ENCODE results near the gene ZNF136. TPM values are rescaled to one million over a fixed set of nuclear protein-coding genes. Genes with fewer than 3 reads are reported as not detected.
A peak's percentile ranks its signal among the peaks of the same experiment; 100 is the strongest.

Gene ZNF136
- total and polyA plus RNA-seq, 2 donors (not counting 1 experiment from before 2014, with no cell fraction given), result 4.2 to 9.2 TPM

DNA sequence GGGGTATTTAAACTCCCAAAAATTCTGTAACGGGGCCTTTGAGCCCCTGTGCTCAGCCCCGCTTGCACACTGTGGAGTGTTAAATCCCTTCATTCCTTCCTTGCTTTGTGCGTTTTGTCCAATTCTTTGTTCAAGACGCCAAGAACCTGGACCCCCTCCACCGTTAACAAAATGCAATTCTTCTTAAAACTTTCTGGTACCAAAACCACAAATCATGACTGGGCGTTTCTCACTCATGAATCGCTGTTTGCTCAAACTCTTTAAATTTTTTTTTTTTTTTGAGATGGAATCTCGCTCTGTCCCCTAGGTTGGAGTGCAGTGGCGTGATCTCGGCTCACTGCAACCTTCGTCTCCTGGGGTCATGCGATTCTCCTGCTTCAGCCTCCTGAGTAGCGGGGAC lies 23.6 kb upstream of the ZNF136 start:
- Histone ChIP-seq H3K36me3 (ENCODE audit: control insufficient read depth, insufficient read depth, low read length) (peaks cover 4% of the 10 kb centered on the region), H4K20me1 (ENCODE audit: control insufficient read depth, extremely low read depth, insufficient read depth, low read length) (no peaks in the 10 kb centered on the region), H2AFZ (ENCODE audit: low read length) (no peak overlapping the region), H3K27me3 (ENCODE audit: control insufficient read depth, insufficient read depth, low read length) (no peaks in the 10 kb centered on the region), H3K79me2 (ENCODE audit: control insufficient read depth, insufficient read depth, low read length) (peaks cover 12% of the 10 kb centered on the region), H3K27ac (ENCODE audit: insufficient read depth, low read length) (peak overlapping the region; percentile 91), H3K9ac (ENCODE audit: insufficient read depth, low read length) (peak overlapping the region; percentile 88), H3K4me2 (ENCODE audit: extremely low read depth, insufficient read depth, low read length) (peak overlapping the region; percentile 77), H3K9me3 (ENCODE audit: control insufficient read depth, insufficient read depth, low read depth, low read length) (no peaks in the 10 kb centered on the region), H3K4me1 (ENCODE audit: control insufficient read depth, extremely low read depth, insufficient read depth, low read length) (peaks cover 6% of the 10 kb centered on the region), H3K4me3 (replicated peaks in 1 of 4; ENCODE audit: control extremely low read depth in 1 of 4, insufficient read depth in 1 of 4, low read depth in 3 of 4, low read length in 4 of 4) (peak overlapping the region; percentile 61 to 92 (median 82))
- no peak for TF ChIP-seq EZH2 (IDR thresholded peaks at IDR 0.05; ENCODE audit: low read length, missing control alignments)
- TF ChIP-seq CTCF (conservative IDR thresholded peaks at IDR 0.05 in 1 of 2, IDR thresholded peaks at IDR 0.05 in 1 of 2; ENCODE audit: low read depth in 1 of 2, low read length in 2 of 2), result no peak
- peak in 1 of 2 donors; percentile 36 for DNase-seq (ENCODE audit: low read depth in 2 of 2)

DNA sequence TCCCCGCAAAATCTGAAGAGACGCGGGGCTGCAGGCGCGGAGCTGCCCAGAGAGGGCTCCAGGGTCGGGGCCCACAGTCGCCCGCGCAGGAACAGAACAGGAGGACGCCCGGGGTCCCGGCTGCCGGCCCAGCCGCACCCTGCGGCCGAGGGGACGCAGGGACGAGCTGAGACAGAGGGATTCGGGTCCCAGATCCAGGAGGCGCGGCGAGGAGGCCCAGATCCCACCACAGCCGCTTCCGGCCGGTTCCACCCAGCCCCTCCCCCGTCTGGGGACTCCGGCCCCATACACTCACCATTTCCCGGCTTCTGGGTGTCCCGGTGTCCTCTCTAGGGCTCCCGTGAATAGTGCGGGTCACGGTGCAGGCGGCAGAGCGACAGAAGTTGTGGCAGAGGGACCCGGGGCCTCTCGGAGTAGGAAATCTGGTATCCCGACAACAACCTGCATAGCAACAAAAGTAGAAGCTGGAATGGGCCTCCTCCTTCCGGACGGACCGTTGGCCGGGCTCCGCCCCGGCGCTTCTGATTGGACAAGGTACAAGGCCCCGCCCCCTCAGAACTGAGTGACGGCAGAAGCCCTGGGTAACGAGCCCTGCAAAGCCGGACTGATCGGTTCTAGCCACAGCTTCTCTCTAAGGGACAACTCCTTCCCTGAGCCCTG lies 22.9 kb upstream of the ZNF136 start, which contains the start of gene ZNF20:
Gene ZNF20, minus strand, starts transcription at position 466 of the 660 bp plus-strand sequence. Its CDS starts 168 bp downstream, at position 298.
- Histone ChIP-seq H3K27ac (ENCODE audit: insufficient read depth, low read length) (peak within 1 kb of the TSS; percentile 91), H3K9ac (ENCODE audit: insufficient read depth, low read length) (peak within 1 kb of the TSS; percentile 88), H2AFZ (ENCODE audit: low read length) (peak within 1 kb of the TSS; percentile 82), H3K4me1 (ENCODE audit: control insufficient read depth, extremely low read depth, insufficient read depth, low read length) (peaks cover 6% of the 10 kb centered on the region), H3K4me2 (ENCODE audit: extremely low read depth, insufficient read depth, low read length) (peak within 1 kb of the TSS; percentile 77), H3K79me2 (ENCODE audit: control insufficient read depth, insufficient read depth, low read length) (peaks cover 12% of the 10 kb centered on the region), H3K4me3 (replicated peaks in 1 of 4; ENCODE audit: control extremely low read depth in 1 of 4, insufficient read depth in 1 of 4, low read depth in 3 of 4, low read length in 4 of 4) (peak within 1 kb of the TSS; percentile 61 to 92 (median 82)), H3K36me3 (ENCODE audit: control insufficient read depth, insufficient read depth, low read length) (peaks cover 2% of the 10 kb centered on the region), H3K27me3 (ENCODE audit: control insufficient read depth, insufficient read depth, low read length) (no peaks in the 10 kb centered on the region), H4K20me1 (ENCODE audit: control insufficient read depth, extremely low read depth, insufficient read depth, low read length) (no peaks in the 10 kb centered on the region), H3K9me3 (ENCODE audit: control insufficient read depth, insufficient read depth, low read depth, low read length) (no peaks in the 10 kb centered on the region)
- TF ChIP-seq EZH2 (IDR thresholded peaks at IDR 0.05; ENCODE audit: low read length, missing control alignments) (no peak), CTCF (conservative IDR thresholded peaks at IDR 0.05 in 1 of 2, IDR thresholded peaks at IDR 0.05 in 1 of 2; ENCODE audit: low read depth in 1 of 2, low read length in 2 of 2) (no peak)
- peak; percentile 90 to 93 for DNase-seq (ENCODE audit: low read depth in 2 of 2)

GRCh38 chr19:12140545-12141404 lies 22.1 kb upstream of the ZNF136 start:
- Histone ChIP-seq H2AFZ (ENCODE audit: low read length) (peak overlapping the region; percentile 46), H3K9ac (ENCODE audit: insufficient read depth, low read length) (no peak overlapping the region)

More at GRCh38 chr19:12140545-12141404, 22.1 kb upstream of the ZNF136 start:
- Histone ChIP-seq H3K9me3 (ENCODE audit: control insufficient read depth, insufficient read depth, low read depth, low read length) (peaks cover 3% of the 10 kb centered on the region), H3K36me3 (ENCODE audit: control insufficient read depth, insufficient read depth, low read length) (peaks cover 3% of the 10 kb centered on the region), H3K27ac (ENCODE audit: insufficient read depth, low read length) (no peak overlapping the region), H3K79me2 (ENCODE audit: control insufficient read depth, insufficient read depth, low read length) (peaks cover 12% of the 10 kb centered on the region), H3K4me3 (replicated peaks in 1 of 4; ENCODE audit: control extremely low read depth in 1 of 4, insufficient read depth in 1 of 4, low read depth in 3 of 4, low read length in 4 of 4) (peak overlapping the region; percentile 61 to 92 (median 82)), H3K27me3 (ENCODE audit: control insufficient read depth, insufficient read depth, low read length) (no peaks in the 10 kb centered on the region), H4K20me1 (ENCODE audit: control insufficient read depth, extremely low read depth, insufficient read depth, low read length) (no peaks in the 10 kb centered on the region), H3K4me1 (ENCODE audit: control insufficient read depth, extremely low read depth, insufficient read depth, low read length) (peaks cover 6% of the 10 kb centered on the region), H3K4me2 (ENCODE audit: extremely low read depth, insufficient read depth, low read length) (peak overlapping the region; percentile 76)
- peak; percentile 83 to 85 for TF ChIP-seq CTCF (conservative IDR thresholded peaks at IDR 0.05 in 1 of 2, IDR thresholded peaks at IDR 0.05 in 1 of 2; ENCODE audit: low read depth in 1 of 2, low read length in 2 of 2)
- no peak for TF ChIP-seq EZH2 (IDR thresholded peaks at IDR 0.05; ENCODE audit: low read length, missing control alignments)
- peak; percentile 70 to 84 for DNase-seq (ENCODE audit: low read depth in 2 of 2)

Measured in fibroblast of lung (primary cell).